ENCODE data around the gene MPC1L. TPM values are rescaled to one million over a fixed set of nuclear protein-coding genes. Genes with fewer than 3 reads are reported as not detected.

The MPC1L gene
- polyA plus RNA-seq, 1 of the 3 experiments (the other 2 are of a cell fraction), result not detected

DNA sequence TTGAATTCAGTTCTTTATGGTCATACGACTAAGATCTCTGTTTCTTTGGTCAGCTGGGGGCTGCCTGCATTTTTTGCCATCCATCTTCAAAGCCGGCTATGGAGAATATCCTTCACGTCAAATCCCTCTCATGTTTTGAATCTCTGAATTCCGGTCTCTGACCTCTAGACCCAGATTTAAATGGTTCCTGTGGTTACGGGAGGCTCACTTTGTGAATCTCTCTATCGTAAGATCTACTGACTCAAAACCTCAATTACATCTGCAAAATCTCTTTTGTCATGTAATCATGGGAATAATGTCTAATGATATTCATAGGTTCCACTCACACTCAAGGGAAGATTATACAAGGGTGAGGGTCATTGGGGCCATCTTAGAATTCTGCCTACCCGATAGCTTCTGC lies 5.7 kb upstream of the MPC1L start:
- no peak for DNase-seq
- H3K9me3 ChIP-seq, result no peaks in the 10 kb centered on the region
- H3F3A ChIP-seq (replicated peaks; ENCODE audit: insufficient read depth), result peaks cover 10% of the 10 kb centered on the region
- H3K27me3 ChIP-seq (ENCODE audit: insufficient read depth), result peaks cover 3% of the 10 kb centered on the region; the same call in 1 of the 2 replicates
- H3K79me2 ChIP-seq (ENCODE audit: insufficient read depth), result no peaks in the 10 kb centered on the region
- H2AFZ ChIP-seq (ENCODE audit: low read depth), result no peak overlapping the region
- POLR2A ChIA-PET, result no interaction called here
- CTCF ChIA-PET, result interaction anchor here (1.0 to 2.2 kb wide), 3 partner anchors 34 to 636 kb away, joined by 3 to 6 read pairs (median 5); no protein-coding TSS in a partner anchor
- H3K4me2 ChIP-seq, result no peak overlapping the region
- H3K9me2 ChIP-seq, result no peaks in the 10 kb centered on the region
- no peak overlapping the region for H3K27ac ChIP-seq (ENCODE audit: low read depth in 2 of 2, low read length in 1 of 2)
- no peaks in the 10 kb centered on the region for H3K4me1 ChIP-seq (ENCODE audit: control insufficient read depth in 1 of 2, insufficient read depth in 2 of 2, low read depth in 1 of 2, low read length in 1 of 2)
- no peak for TF ChIP-seq JUND (IDR thresholded peaks at IDR 0.05)
- TF ChIP-seq ELF1 (IDR thresholded peaks at IDR 0.05), result no peak
- no peak for TF ChIP-seq EP300 (IDR thresholded peaks at IDR 0.05; ENCODE audit: borderline replicate concordance in 1 of 2, low read depth in 1 of 2, low read length in 1 of 2)
- TF ChIP-seq, protein P1, sequence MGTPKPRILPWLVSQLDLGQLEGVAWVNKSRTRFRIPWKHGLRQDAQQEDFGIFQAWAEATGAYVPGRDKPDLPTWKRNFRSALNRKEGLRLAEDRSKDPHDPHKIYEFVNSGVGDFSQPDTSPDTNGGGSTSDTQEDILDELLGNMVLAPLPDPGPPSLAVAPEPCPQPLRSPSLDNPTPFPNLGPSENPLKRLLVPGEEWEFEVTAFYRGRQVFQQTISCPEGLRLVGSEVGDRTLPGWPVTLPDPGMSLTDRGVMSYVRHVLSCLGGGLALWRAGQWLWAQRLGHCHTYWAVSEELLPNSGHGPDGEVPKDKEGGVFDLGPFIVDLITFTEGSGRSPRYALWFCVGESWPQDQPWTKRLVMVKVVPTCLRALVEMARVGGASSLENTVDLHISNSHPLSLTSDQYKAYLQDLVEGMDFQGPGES (IDR thresholded peaks at IDR 0.05; ENCODE audit: low read depth, low read length), result no peak
- no peak overlapping the region for H3K4me3 ChIP-seq (ENCODE audit: low read depth in 2 of 2, low read length in 1 of 2)
- WGBS (ENCODE audit: low lambda C conversion rate), result 66% methylated on average over 7 of the region's 7 CpGs
- H3K9ac ChIP-seq, result no peak overlapping the region
- H4K20me1 ChIP-seq (ENCODE audit: insufficient read depth), result no peaks in the 10 kb centered on the region
- no peaks in the 10 kb centered on the region for H3K36me3 ChIP-seq (replicated peaks in 1 of 2; ENCODE audit: control insufficient read depth in 1 of 2, insufficient read depth in 2 of 2, low read length in 1 of 2)

DNA sequence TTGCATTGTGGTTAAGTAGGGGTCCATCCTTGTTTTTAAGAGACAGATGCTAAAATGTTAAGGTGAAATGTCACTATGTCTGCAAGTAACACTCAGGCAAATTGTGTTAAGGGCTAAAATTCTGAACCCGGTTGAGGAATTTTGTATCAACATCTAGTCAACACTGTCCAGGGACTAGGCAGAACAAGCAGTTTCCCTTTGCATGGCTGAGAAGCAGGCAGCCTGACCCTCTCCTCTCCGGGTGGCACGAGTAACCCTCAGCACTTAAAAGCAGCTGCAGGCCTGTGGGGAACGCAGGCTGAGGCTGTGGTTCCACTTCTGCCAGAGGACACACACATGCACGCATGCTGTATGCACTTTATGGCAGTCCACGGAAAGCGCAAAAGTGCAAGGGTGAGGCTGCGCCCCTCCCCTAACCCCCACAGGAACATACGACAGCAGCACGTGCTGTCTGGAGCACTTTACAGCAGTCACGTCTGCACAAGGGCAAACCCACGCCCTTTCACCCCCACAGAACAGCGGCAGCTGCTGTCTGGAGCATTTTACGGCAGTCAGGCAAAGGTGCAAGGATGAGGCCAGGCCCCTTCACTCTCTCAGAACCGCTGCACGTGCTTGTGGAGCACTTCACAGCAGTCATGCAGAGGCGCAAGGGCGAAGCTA lies 619 bp upstream of the MPC1L start:
- H3K36me3 ChIP-seq (replicated peaks in 1 of 2; ENCODE audit: control insufficient read depth in 1 of 2, insufficient read depth in 2 of 2, low read length in 1 of 2), result peaks cover 4 to 5% of the 10 kb centered on the region in 2 experiments
- no peaks in the 10 kb centered on the region for H3K79me2 ChIP-seq (ENCODE audit: insufficient read depth)
- peaks cover 3% of the 10 kb centered on the region; the same call in 1 of the 2 replicates for H3K27me3 ChIP-seq (ENCODE audit: insufficient read depth)
- H3K9me3 ChIP-seq, result no peaks in the 10 kb centered on the region
- TF ChIP-seq SMC3 (IDR thresholded peaks at IDR 0.05; ENCODE audit: low read depth, low read length) (no peak), JUND (IDR thresholded peaks at IDR 0.05) (no peak), RAD21 (IDR thresholded peaks at IDR 0.05; ENCODE audit: low read length) (no peak), TEAD4 (IDR thresholded peaks at IDR 0.05; ENCODE audit: borderline replicate concordance, insufficient read depth) (no peak), MXI1 (IDR thresholded peaks at IDR 0.05; ENCODE audit: low read depth, low read length) (no peak), GATA2 (CRISPR knock-in tag; IDR thresholded peaks at IDR 0.05) (no peak), TAF1 (IDR thresholded peaks at IDR 0.05; ENCODE audit: borderline replicate concordance, low read depth, low read length) (no peak), GABPA (IDR thresholded peaks at IDR 0.05; ENCODE audit: low read depth) (no peak)
- TF ChIP-seq, protein P2, sequence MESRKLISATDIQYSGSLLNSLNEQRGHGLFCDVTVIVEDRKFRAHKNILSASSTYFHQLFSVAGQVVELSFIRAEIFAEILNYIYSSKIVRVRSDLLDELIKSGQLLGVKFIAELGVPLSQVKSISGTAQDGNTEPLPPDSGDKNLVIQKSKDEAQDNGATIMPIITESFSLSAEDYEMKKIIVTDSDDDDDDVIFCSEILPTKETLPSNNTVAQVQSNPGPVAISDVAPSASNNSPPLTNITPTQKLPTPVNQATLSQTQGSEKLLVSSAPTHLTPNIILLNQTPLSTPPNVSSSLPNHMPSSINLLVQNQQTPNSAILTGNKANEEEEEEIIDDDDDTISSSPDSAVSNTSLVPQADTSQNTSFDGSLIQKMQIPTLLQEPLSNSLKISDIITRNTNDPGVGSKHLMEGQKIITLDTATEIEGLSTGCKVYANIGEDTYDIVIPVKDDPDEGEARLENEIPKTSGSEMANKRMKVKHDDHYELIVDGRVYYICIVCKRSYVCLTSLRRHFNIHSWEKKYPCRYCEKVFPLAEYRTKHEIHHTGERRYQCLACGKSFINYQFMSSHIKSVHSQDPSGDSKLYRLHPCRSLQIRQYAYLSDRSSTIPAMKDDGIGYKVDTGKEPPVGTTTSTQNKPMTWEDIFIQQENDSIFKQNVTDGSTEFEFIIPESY (IDR thresholded peaks at IDR 0.05; ENCODE audit: borderline replicate concordance, low read depth), result no peak
- TF ChIP-seq, protein P1 (IDR thresholded peaks at IDR 0.05; ENCODE audit: low read depth, low read length), result no peak
- TF ChIP-seq, protein P3, sequence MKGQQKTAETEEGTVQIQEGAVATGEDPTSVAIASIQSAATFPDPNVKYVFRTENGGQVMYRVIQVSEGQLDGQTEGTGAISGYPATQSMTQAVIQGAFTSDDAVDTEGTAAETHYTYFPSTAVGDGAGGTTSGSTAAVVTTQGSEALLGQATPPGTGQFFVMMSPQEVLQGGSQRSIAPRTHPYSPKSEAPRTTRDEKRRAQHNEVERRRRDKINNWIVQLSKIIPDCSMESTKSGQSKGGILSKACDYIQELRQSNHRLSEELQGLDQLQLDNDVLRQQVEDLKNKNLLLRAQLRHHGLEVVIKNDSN (IDR thresholded peaks at IDR 0.05; ENCODE audit: borderline replicate concordance, low read depth), result no peak
- TF ChIP-seq, protein P4, sequence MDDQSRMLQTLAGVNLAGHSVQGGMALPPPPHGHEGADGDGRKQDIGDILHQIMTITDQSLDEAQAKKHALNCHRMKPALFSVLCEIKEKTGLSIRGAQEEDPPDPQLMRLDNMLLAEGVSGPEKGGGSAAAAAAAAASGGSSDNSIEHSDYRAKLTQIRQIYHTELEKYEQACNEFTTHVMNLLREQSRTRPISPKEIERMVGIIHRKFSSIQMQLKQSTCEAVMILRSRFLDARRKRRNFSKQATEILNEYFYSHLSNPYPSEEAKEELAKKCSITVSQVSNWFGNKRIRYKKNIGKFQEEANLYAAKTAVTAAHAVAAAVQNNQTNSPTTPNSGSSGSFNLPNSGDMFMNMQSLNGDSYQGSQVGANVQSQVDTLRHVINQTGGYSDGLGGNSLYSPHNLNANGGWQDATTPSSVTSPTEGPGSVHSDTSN (IDR thresholded peaks at IDR 0.05), result no peak
- no peak overlapping the region for H3K9ac ChIP-seq
- no peaks in the 10 kb centered on the region for H4K20me1 ChIP-seq (ENCODE audit: insufficient read depth)
- no peak for DNase-seq
- H3K4me2 ChIP-seq, result no peak overlapping the region
- H3K27ac ChIP-seq (ENCODE audit: low read depth in 2 of 2, low read length in 1 of 2), result no peak overlapping the region
- H3K9me2 ChIP-seq, result no peaks in the 10 kb centered on the region
- H2AFZ ChIP-seq (ENCODE audit: low read depth), result no peak overlapping the region
- POLR2A ChIA-PET, result no interaction called here
- CTCF ChIA-PET, result no interaction called here
- 54% methylated on average over 12 of the region's 18 CpGs for WGBS (ENCODE audit: low lambda C conversion rate)
- no peaks in the 10 kb centered on the region for H3F3A ChIP-seq (replicated peaks; ENCODE audit: insufficient read depth)
- H3K4me1 ChIP-seq (ENCODE audit: control insufficient read depth in 1 of 2, insufficient read depth in 2 of 2, low read depth in 1 of 2, low read length in 1 of 2), result no peaks in the 10 kb centered on the region
- no peak overlapping the region for H3K4me3 ChIP-seq (ENCODE audit: low read depth in 2 of 2, low read length in 1 of 2)
